SU-DHL-6 (cell line): ENCODE data around the gene KRT2.

Source experiments
- EZH2phosphoT487 ChIP-seq: fragments of 200-600 bp; sonication (generic), shearing (Covaris generic); conservative IDR thresholded peaks from 2 replicates; pipeline ENCODE4 v1.6.1; 2018; ENCODE audit warnings: mild to moderate bottlenecking, antibody characterized with exemption, low read length, moderate library complexity, mixed read lengths
- TF ChIP-seq, protein P1 (sequence below): fragments of 200-600 bp; sonication (generic); IDR thresholded peaks from one replicate; pipeline ENCODE4 v1.5.1; 2017; ENCODE audit warnings: antibody characterized with exemption, mild to moderate bottlenecking, low read length, moderate library complexity; ENCODE audit not compliant: insufficient read depth, poor library complexity, severe bottlenecking

GRCh38 chr12:52669426-52669825 is 17.4 kb upstream of the KRT2 start:
- TF ChIP-seq, protein P1, sequence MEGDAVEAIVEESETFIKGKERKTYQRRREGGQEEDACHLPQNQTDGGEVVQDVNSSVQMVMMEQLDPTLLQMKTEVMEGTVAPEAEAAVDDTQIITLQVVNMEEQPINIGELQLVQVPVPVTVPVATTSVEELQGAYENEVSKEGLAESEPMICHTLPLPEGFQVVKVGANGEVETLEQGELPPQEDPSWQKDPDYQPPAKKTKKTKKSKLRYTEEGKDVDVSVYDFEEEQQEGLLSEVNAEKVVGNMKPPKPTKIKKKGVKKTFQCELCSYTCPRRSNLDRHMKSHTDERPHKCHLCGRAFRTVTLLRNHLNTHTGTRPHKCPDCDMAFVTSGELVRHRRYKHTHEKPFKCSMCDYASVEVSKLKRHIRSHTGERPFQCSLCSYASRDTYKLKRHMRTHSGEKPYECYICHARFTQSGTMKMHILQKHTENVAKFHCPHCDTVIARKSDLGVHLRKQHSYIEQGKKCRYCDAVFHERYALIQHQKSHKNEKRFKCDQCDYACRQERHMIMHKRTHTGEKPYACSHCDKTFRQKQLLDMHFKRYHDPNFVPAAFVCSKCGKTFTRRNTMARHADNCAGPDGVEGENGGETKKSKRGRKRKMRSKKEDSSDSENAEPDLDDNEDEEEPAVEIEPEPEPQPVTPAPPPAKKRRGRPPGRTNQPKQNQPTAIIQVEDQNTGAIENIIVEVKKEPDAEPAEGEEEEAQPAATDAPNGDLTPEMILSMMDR, result no peak
- no peak for TF ChIP-seq EZH2phosphoT487
